Activated CD4-positive, alpha-beta T cell treated with anti-CD3 and anti-CD28 coated beads for 1 hour (primary cell): ENCODE results near the gene IFT80.
"Not testable (repeated sequence)": the region's sequence is repeated elsewhere in the genome, so short reads cannot be mapped to it uniquely, and the experiment has no call there.

ENCODE experiments used
- DNase-seq: peaks from one replicate; pipeline ENCODE4 v3.0.0-alpha.2; 2020

The IFT80 gene

DNA sequence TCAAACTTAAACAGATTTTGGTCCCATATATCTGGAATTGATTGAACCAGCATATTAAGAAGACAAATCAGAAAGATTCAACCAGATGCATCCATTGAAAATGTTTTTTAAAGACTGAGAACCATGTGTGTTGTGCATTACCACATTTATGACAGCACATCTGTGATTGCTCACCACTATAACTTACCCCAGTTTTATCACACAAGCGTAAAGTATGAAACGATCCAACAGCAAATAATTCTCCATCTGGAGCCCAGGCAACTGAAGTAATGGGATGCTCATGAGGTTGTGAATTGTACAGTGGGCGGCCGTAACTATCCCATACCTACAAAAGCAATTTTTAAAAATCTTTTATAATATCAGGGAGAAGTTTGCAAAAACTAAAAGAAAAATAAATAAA lies 43.2 kb downstream of the IFT80 start:
- DNase-seq, result no peak

DNA sequence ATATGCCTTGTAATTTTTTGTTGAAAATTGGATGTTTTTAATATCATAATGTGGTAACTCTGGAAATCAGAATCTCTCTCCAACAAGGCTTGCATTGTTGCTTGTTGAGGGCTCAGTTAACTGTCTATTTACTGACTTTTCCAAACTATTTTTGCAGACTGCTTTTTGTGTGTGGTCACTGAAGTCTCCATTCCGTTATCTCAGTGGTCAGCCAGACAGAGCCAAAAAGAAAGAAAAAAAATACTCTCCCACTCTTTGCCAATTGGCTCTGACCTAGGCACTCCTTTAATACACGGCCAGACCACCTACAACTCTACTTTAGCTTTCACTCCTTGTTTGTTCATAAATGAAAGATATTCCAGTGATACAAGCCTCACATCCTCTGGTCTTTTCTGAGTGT lies 52.5 kb downstream of the IFT80 start:
- DNase-seq, result no peak

DNA sequence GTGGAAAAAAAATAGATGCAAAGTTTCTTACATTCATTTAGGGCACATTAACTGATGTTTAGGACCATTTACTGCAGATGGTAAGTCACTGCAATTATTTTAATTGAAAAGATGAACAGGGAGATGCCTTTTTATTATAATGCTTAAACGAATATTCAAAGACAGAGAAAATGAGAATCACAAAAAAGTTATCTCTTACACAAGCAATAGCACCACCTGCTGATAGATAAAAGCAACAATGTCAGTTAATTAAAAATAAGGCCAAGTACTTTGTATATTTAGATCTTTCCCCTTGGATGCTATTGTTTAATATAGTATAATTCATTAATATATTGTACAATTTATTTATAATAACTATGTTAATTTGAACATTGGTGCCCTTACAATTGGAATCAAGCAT lies 55.9 kb downstream of the IFT80 start:
- no peak for DNase-seq

DNA sequence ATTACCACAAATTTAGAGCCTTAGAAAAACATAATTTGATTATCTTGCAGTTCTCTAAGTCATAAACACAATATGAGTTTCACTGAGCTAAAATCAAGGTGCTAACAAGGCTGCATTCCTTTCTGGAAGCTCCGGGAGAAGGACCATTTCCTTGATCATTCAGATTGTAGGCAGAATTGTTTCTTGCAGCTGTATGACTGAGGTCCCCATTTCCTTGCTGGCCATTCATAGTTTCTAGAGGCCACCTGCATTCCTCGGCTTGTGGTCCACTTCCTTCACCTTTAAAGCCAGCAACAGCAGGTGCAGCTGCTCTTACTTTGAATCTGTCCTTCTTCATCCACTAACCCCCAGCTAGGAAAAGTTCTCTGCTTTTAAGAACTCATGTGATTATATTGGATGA lies 58.7 kb downstream of the IFT80 start:
- no peak for DNase-seq

GRCh38 chr3:160331127-160331937 lies 67.7 kb downstream of the IFT80 start:
- no peak for DNase-seq

DNA sequence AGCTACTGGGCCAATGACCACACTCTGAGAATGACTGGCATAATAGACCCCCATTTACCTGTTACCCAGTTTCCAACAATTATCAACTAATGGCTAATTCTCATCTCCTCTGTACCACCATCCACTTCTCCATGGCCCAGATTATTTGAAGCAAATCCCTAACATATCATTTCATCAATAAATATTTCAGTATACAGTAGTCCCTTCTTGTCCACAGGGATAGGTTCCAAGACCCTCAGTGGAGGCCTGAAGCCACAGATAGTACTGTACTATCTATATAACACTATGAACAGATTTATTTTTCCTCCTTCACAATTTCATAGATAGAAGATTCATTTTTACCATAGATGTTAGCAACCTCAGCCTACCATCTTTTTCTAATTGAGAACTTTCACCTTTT lies 68.3 kb downstream of the IFT80 start:
- no peak for DNase-seq

- DNase-seq, result no peak
Observed at GRCh38 chr3:160330109-160330508, 68.9 kb downstream of the IFT80 start.

DNA sequence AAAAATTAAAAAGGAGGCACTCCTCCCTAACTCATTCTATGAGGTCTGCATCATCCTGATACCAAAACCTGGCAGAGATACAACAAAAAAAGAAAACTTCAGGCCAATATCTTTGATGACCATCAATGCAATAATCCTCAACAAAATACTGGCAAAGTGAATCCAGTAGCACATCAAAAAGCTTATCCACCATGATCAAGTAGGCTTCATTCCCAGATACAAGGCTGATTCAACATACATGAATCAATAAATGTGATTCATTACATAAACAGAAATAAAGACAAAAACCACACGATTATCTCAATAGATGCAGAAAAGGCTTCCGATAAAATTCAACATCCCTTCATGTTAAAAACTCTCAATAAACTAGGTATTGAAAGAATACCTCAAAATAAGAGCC lies 72.7 kb downstream of the IFT80 start:
- DNase-seq, result not testable (repeated sequence)

GRCh38 chr3:160321821-160322220 lies 77.2 kb downstream of the IFT80 start:
- not testable (repeated sequence) for DNase-seq

DNA sequence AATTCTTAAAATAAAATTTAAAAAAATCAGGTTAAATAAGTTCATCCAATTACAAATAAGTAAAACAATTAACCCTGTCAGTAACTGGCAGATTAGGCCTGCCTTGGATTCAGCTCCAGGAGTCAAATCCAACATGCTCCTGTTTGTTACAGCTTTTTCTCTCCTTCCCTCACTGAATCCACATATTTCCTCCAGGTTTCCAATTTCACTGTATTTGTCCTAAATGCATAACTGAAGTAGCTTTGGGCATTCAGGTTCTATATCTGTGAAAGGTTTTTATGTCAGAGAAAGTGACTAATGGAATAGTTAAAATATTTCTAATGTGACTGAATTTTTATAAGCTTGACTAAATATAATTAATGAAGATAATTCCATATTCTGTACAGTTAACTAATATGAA lies 79.7 kb downstream of the IFT80 start:
- DNase-seq, result no peak

GRCh38 chr3:160314995-160315394 lies 84.0 kb downstream of the IFT80 start:
- DNase-seq, result no peak

GRCh38 chr3:160312014-160312624 lies 86.9 kb downstream of the IFT80 start:
- no peak for DNase-seq

GRCh38 chr3:160302806-160303205 lies 96.2 kb downstream of the IFT80 start:
- DNase-seq, result no peak

- no peak for DNase-seq
Observed at GRCh38 chr3:160296591-160296990, 102.4 kb downstream of the IFT80 start.

DNA sequence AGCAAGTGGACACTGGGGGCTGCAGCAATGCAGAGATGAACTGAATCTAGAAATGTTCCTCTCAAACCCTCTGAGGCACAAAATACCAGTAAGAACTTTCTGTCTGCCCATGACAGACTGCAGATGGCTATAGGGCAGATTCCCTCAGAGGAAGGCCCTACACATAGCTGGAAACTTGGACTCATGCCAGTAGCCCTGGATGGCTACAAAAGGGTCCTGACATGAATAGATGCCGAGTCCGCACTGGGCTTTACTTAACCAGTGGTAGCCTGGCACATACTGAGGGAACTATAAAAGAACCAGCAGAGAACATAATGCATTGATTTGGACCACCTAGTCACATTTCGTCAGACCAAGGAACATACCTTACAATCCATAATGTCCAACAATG lies 107.1 kb downstream of the IFT80 start:
- no peak for DNase-seq

GRCh38 chr3:160291290-160291908 lies 107.6 kb downstream of the IFT80 start:
- no peak for DNase-seq

GRCh38 chr3:160287666-160288065 lies 111.4 kb downstream of the IFT80 start:
- DNase-seq, result no peak

- DNase-seq, result no peak
Observed at GRCh38 chr3:160286231-160286630, 112.8 kb downstream of the IFT80 start.

- no peak for DNase-seq
Observed at GRCh38 chr3:160280836-160281235, 118.2 kb downstream of the IFT80 start.

DNA sequence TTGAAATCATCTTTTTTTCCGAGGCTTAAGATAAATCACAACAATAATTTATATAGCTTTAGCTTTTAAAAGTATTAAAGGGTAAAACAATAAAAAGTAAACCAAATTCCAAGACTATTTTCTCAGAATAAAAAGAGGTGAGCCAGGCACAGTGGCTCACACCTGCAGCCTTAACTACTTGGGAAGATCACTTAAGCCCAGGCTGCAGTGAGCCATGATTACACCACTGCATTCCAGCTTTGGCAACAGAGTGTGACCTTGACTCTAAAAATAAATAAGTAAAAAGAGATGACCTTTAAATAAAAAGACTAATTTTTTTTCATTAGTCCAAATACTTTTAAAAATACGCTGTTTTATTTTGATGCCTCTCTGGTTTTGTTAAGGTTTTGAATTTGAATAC lies 119.4 kb downstream of the IFT80 start:
- DNase-seq, result no peak

GRCh38 chr3:160278210-160278609 lies 120.8 kb downstream of the IFT80 start:
- DNase-seq, result no peak

DNA sequence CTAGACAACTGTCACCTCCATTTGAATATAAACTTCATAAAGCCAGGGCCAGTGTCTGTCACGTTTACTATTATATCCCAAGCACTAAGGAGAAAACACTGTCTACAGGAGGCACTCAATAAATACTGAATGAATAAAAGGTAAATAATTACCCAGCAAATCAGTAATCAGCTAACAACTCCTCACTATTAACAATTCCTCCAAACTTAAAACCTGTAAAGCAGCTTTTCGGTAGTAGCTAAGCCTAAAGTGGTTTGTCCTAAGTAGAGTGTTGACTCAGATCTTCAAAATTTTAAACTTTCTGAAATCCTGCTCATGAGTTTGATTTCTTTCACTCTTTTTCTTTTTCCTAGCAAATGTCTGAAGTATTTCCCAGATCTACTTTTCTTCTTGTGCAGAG lies 133.9 kb downstream of the IFT80 start:
- DNase-seq, result no peak

DNA sequence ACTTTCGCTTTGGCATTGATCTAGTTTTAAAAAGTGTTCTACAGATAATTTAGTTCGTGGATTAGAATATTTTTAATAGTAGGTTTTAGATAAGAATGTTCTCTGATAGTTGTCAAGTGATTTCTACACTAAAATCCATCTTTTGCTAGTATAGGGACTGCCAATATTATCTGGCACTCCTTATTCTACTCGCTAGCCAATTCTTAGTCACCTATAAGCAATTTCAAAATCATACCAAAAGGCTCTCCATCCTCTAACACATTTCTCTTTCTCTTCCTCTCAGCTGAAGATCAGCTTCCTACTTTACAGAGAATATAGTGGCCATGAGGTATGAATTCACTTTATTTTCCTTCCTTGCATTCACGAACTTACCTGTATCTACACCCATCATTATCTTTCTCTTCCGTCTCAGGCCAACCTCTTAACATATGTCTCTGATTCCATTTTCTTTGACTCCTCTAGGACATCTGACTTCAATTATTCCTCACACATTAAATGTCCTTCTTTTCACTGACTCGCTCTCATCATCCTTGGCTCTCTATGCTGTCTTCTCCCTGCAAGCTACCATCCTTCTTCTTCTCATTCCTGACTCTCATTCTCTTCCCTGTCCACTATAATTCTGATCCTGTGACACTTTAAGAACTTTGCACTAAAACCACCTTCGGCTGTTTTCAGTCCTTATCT lies 138.3 kb downstream of the IFT80 start:
- no peak for DNase-seq

- no peak for DNase-seq
Observed at GRCh38 chr3:160259589-160259988, 139.4 kb downstream of the IFT80 start.
